Measurements from ENCODE around the gene S100A8.

- TF ChIP-seq CTCF (IDR thresholded peaks at IDR 0.05; ENCODE audit: insufficient read depth, low read length, poor library complexity, severe bottlenecking) (no peak), EZH2phosphoT487 (conservative IDR thresholded peaks at IDR 0.05; ENCODE audit: low read length) (no peak)
Measured at GRCh38 chr1:153415850-153416570, 25.1 kb upstream of the S100A8 start, which contains the start of gene S100A7A.
